Stimulated activated CD4-positive, alpha-beta T cell treated with anti-CD3 and anti-CD28 coated beads, Interleukin-4, amount 100 ng/mL, for 24 hours (primary cell): ENCODE measurements around the gene FMNL1.
"Not testable (repeated sequence)": the region's sequence is repeated elsewhere in the genome, so short reads cannot be mapped to it uniquely, and the experiment has no call there.

Source experiments
- DNase-seq: peaks from one replicate; pipeline ENCODE4 v3.0.0-alpha.2; 2020

The FMNL1 gene, protein sequence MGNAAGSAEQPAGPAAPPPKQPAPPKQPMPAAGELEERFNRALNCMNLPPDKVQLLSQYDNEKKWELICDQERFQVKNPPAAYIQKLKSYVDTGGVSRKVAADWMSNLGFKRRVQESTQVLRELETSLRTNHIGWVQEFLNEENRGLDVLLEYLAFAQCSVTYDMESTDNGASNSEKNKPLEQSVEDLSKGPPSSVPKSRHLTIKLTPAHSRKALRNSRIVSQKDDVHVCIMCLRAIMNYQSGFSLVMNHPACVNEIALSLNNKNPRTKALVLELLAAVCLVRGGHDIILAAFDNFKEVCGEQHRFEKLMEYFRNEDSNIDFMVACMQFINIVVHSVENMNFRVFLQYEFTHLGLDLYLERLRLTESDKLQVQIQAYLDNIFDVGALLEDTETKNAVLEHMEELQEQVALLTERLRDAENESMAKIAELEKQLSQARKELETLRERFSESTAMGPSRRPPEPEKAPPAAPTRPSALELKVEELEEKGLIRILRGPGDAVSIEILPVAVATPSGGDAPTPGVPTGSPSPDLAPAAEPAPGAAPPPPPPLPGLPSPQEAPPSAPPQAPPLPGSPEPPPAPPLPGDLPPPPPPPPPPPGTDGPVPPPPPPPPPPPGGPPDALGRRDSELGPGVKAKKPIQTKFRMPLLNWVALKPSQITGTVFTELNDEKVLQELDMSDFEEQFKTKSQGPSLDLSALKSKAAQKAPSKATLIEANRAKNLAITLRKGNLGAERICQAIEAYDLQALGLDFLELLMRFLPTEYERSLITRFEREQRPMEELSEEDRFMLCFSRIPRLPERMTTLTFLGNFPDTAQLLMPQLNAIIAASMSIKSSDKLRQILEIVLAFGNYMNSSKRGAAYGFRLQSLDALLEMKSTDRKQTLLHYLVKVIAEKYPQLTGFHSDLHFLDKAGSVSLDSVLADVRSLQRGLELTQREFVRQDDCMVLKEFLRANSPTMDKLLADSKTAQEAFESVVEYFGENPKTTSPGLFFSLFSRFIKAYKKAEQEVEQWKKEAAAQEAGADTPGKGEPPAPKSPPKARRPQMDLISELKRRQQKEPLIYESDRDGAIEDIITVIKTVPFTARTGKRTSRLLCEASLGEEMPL

DNA sequence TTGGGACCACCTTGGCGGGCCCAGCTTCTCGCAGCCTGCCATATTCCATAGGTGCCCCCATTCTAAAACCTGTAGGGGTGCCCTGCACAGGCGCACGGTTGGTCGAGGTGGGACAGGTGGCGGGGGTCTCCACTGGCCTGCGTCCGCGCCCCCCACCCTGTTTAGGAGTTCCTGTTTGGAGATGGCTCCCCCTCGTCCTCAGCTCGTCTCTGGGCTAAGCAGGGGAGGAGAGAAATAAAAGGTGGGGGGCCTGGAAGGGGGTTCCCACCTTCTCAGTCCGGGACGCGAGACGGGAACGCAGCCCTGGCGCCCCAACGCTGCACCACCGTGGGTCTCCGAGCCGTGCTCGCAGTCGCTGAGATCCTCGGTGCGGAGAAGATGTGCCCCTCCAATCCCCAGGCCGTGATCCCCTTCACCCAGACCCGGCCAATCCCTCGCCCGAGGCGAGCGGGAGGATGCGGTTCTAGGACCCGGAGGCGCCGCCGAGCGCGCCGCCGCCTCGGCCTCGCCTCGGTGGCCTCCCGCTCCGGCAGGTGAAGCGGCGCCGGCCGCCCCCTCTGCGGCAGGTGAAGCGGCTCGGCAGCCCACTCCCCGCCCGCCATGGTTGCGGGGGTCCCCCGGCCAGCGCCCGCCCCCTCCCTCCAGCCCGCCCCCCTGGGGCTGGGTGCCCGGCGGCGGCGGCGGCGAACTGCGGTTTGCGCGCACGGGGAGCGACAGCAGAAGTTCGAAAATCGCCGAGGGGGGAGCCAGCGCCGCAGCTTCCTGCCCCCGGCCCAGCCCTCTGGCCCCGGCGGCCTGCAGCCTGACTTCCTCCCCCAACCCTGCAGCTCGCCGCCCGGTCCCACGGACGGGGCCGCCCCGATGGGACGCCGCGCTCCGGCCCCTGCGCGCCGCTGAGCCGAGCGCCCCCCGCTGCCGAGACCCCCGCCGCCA lies at the start of gene FMNL1:
Gene FMNL1 (plus strand): TSS at position 805 of the 933 bp plus-strand sequence. CDS start 240 bp downstream, outside the sequence.
- peak; percentile 54 for DNase-seq

DNA sequence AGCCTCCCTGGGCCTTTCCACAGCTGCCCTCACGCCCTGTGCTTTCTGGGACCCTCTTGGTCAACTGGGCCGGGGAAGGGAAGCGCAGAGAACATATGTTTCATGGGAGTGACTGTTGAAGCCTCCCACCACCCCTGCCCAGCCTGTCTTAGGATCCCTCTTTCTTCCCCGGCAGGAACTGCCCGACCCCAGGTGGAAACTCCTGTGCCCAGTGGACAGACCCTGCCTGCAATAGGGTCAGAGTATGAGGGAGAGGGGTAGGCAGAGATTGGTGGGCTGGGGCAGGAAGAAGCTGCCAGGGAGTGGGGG lies 49.5 kb upstream of the FMNL1 start:
- DNase-seq: no peak

DNA sequence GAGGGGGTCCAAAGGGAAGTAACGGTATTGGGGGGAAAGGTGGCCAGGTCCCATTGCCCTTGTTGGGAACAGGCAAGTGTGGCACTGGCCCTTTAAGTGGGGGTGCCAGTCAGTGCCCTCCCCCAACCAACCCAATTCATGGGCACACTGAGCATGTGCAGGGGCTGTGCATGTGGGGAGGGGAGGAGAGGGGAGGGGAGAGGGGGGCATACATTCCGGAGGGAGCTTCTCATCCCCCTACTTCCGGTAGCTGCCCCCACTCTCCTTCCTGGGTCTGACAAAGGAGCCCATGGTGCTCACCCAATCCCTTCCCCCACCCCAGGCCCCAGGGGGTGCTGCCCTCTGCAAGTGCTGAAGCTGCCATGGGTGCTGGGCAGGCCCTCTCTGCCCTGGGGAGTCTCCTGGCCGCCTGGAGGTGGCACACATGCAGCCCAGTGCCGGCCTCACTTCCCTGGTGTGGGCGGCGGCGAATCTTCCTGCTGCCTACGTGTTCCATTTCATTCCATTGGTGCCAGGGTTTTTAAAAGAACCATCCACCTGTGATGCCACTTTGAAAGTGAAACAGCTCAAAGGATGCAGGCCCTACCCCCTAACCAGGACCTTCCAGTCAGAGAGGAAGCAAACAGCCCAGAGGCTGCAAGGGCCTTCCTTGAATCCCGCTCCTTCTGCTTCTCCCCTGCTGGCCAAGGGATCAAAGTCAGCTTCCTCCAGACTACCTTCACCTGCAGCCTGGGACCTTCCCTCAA lies 49.0 kb upstream of the FMNL1 start:
- DNase-seq: peak; percentile 58

DNA sequence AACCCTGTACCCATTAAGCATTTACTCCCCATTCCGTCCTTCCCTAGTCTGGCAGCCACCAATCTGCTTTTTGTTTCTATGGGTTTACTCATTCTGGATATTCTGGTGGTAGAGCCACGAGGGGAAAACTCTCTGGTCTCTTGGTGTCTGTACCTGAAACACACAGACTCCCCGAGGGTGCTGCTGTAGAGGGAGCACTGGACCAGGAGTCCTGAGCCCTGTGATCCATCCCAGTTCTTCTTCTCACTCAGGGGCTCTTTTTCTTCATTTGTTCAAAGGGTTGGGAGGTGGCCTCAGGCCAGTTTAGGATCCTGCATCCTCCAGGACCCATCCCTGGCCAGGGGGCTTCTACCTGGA lies 45.9 kb upstream of the FMNL1 start:
- DNase-seq: no peak

DNA sequence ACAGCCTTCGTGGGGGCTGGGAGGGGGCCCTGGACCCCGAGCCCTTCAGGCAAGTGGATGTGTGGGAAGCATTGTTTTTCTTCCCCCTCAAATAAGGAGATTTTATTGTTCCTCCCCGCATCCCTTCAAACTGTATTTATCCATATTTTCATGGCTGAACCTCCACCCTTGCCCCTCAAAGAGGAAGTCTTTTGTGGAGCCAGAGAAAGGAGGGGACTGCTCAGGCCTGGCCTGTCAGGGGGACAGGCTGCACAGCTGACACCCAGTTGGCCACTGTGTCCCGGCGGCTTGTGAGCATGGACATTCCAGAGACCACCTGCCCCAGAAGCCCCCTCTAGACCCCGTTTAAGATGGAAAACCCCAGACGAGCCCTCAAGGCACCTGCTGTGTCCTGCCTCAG lies 44.1 kb upstream of the FMNL1 start:
- DNase-seq: no peak

DNA sequence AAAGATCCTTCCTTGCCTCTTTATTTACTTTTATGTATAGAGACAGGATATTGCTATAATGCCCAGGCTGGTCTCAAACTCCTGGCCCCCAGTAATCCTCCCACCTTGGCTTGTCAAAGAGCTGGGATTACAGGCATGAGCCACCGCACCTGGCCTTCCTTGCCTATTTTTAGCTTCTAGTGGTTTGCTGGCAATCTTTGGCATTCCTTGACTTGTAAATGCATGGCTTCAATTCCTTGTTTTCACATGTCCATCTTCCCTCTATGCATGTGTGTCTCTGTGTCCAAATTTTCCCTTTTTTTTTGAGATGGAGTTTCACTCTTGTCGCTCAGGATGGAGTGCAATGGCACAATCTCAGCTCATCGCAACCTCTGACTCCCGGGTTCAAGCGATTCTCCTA lies 37.5 kb upstream of the FMNL1 start:
- no peak for DNase-seq

DNA sequence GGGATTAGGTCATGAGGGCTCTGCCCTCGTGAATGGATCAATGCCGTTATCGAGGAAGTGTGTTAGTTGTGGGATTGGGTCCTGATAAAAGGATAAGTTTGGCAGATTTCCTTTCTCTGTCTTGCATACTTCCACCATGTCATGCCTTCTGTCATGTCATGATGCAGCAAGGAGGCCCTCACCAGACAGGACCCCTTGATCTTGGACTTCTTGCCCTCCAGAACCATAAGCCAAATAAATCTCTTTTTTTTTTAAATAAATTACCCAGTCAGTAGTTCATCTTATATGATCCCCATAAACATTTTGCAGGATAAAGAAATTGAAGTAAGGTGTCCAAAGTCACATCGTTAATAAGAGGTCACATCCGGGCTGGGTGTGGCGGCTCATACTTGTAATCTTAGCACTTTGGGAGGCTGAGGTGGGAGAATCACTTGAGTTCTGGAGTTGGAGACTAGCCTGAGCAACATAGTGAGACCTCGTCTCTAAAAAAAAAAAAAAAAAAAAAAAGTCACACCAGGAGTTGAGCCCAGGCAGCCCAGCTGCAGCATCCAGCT lies 34.8 kb upstream of the FMNL1 start:
- DNase-seq: no peak

DNA sequence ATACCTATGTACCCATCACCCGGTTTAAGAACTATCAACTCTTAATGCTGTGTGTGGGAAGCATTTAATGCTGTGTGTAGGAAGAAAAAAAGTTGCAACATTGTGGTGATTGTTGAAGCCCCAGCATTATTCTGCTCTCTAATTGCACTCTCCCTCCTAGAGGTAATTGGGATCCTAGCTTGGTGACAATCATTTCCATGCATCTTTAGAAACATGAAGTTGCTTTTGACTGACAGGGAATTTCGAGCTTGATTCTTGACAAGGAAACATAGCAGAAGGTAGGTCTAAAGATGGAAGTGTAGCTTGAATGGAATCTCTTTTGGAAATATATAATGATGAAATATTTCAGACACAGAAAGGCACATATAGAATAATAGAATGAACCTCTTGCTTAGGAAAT lies 32.7 kb upstream of the FMNL1 start:
- no peak for DNase-seq

DNA sequence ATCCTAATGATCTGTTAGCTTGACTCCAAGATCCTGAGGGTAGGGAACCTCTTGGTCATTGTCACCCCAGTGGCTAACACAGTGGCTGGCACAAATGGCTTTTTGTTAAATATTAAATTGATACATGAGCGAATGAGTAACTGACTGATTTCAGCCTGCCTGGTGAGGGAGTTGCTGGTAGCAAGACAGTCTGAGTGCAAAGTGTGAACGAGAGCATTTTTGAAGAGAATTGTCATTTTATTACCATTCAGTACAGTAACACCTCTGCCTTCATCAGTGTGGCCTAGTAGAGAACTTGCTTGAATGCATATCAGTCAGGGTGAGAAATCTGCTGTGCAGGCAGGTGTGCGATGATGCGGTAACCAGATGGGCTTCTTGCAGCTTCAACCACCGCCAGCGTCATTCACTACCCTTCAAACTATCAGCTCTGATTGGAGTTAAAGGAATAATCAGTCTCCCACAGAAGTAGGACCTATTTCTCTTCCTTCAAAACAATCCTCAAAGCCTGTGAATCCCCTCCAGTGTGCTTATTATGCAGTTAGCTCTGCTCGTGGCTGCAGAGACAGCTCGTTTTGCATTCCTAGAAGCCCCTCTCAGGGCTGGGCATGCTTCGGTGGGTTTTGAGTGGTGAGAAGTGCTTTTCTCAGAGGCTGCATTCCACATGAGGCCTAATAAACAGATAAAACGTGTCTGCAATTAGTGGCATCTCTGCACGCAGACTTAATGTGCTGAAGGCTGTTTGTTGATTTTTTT lies 31.0 kb upstream of the FMNL1 start:
- no peak for DNase-seq

DNA sequence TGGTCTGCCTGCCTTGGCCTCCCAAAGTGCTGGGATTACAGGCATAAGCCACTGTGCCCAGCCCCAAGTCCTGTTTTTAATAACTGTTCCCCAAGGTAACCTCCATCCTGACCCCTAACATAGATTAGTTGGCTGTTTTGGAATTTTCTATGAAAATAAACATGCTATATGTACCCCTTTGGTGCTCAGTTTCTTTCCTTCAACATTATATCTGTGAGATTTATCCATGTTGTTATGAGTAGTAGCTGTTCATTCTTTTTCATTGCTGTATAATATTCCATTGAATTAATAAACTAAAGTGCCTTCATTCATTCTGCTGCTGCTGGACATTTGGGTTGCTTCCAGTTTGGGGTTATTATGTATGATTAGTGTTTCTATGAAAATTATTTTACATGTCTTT lies 26.3 kb upstream of the FMNL1 start:
- DNase-seq: no peak

DNA sequence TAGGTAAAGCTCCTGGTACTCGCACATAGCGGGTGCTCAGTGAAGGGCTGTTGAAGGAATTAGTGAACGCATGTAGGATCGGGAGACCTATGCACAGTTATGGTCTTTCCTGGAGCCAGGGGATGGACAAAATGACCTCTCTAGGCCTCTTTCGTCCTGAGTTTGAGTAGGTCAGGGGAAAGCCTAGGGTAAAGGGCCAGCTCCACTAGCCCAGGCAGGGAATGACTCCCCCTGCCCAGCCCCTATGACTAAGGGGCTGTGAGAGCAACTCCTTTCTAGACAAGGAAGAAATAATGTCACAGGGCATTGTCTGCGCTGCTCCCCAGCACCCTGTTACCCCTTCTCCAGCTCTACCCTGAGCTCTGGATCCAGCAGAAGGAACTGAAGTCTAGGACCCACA lies 24.6 kb upstream of the FMNL1 start:
- DNase-seq: no peak

DNA sequence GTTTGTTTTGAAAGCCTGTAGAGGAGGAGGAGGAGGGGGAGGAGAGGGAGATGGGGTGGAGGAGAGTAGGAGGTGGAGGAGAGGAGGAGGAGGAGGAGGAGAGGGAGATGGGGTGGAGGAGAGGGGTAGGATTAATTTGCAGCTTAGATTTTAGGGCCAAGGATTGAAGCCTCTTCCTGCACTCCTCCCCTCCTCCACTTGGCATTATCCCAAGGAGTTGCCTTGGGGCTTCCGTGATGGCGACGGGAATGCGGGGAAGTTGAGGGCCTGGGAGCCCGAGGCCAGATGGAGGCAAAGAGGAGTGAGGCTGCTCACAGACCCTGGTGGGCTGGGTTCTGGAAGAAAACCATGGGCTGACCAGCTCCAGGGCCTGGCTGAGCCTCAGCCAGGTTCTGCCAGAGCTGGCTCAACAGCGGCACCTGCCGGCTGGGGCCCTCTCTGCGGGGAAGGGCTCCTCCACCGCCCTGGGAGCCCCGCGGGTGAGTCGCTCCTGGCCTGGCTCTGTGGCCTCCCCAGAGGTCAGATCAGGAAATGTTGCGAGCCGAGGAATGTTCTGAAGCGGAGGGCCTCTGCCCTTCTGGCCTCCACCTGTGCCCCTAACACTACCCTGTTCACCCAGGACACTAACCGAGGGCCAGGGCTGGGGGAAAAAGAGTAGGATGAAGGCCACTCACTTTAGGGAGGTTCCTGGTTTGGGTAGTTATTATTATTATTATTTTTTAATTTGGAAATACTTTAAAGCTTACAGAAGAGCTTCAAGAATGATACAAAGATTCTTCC lies 23.9 kb upstream of the FMNL1 start:
- peak; percentile 90 for DNase-seq

DNA sequence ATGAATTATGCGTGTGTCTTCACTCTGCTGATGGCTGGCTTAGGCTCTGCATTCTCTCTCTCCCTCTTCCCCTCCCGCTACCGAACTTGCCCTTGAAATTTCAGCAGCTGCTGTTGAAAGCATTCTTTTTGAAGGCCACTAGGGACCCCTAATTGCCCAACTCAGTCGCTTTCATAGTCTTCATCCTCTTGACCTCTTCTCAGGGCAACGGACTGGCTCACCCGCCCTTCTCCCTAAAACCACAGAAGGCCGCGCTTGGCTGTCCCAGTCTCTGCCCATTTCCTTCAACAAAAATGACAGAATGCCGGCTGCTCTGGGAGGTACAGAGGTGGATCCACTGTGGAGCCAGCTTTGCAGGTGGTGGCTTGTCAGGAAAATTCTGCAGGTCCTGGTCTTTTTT lies 21.0 kb upstream of the FMNL1 start:
- no peak for DNase-seq

DNA sequence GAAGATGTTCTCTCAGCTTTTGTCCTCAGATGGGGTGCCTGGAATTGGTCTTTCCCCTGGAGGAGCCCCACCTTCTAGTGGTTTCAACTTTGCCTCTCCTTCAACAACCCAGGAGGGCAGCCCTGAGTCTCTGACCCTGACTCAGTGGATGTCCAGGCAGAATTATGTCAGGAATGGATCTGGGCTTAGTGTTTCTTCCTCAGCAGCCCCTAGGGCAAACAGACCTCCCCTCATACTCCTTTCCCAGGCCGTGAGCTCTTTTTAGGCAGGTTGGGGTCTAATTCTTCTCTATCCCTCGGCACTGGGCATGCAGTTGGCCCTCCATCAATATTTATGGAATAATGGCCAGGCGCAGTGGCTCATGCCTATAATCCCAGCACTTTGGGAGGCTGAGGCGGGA lies 20.2 kb upstream of the FMNL1 start:
- no peak for DNase-seq

DNA sequence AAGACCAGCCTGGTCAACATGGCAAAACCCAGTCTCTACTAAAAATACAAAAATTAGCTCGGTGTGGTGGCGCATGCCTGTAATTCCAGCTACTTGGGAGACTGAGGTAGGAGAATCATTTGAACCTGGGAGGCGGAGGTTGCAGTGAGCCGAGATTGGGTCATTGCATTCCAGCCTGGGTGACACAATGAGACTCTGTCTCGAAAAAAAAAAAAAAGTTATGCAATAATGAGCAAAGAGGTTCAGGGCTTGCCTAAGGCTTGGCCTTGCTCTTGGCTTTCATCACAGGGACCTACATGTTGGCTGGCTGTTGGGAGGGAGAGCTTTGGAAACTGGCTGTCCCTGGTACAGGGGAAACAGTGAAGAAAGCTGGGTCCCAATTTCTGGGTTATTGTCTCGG lies 19.8 kb upstream of the FMNL1 start:
- DNase-seq: not testable (repeated sequence)

DNA sequence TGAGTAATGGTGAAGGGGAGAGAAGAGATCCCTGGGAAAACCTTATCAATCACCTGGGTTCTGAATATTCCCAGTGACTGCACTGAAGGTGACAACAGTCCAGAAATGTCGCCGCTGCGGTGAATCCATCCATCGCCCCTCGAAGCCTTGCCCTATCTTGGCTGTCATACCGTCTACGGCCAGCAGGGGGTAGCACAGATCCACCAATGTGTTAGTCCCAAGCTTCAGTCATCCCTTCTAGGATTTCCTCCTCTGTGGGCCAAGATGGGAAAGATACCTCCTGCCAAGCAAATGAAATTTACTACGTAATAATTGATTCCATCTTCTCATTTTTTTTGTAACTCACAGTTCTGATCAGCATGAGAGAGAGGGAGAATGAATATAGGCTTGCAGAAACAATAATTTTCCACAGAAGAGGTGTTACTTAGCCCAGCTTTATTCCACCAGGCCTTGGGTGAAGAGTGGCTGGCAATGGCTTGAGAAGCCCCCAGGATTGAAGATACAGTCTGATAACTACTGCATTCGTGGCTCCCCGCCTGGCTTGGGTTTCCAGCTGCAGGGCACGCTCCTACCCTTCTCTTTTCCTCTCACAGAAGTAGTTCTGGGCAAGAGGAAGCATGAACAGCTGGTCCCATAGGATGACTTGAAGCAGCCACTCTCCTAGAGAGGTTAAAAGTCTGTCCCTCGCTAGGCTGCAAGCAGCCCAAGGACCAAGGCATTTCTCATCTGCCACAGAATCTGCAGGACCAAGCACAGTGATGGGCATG lies 2.6 kb upstream of the FMNL1 start:
- peak; percentile 91 for DNase-seq

DNA sequence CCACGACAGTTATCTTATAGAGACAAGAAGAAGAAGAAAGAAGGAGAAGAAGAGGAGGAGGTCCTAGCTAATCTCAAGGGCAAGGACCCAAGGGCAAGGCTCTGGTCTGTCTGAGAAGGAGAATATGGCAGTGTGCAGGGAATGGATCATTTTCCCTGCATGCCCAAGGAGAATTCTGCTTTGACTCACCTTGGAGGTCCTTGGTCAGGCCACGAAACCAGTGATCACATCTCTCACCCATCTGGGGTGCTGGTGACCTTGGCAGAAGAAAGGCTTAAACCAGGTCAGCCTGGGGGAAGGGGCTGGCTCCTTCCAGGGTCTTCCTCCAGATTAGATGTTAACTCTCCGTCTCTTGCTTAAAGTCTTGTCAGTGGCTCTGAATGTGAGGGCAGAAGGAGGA lies 1.6 kb upstream of the FMNL1 start:
- DNase-seq: no peak

DNA sequence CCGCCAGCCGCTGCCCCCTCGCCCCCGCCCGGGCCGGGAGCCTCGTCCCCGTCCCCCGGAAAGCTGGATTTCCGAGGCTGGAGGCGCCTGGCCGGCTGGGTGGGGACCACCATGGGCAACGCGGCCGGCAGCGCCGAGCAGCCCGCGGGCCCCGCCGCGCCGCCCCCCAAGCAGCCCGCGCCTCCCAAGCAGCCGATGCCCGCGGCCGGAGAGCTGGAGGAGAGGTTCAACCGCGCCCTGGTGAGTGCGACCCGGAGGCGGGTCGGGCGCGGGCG lies 266 bp downstream of the FMNL1 start:
- no peak for DNase-seq

DNA sequence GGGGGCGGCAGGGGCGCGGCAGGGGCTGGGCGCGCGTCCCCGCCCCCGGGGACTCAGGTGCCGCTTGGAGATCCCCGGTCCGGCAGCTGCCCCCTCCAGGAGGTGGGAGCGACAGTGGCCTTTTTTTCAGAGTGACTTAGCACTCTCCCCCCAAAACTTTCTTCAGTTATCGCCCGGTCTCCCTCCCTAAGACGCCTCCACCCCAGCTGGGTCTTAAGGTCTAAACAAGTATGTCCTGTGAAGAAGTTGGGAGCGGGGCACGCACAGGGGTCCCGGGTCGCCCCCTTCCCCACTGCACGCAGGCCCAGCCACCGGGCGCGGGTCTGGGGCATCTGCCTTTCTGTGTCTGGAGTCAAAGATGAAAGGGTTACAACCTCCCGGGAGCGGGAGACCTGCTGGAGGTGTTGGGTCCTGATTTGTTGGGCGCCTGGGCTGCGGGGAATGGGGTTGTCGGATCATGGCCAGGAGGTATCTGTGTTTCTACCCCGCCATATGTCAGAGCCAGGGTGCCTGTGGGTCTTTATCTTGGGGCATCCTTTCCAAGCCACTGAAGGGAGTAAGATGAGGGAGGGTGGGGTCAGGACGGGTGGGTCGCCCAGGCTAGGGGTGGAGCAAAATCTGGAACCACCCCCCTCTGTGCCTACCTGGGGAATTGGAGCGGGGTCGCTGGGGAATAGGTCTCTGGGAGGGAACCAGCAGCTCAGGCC lies 757 bp downstream of the FMNL1 start:
- DNase-seq: peak; percentile 58
